GM18867 (cell line): ENCODE measurements around the gene ST3GAL5.
A peak's percentile ranks its signal among the peaks of the same experiment; 100 is the strongest.
"Not testable (repeated sequence)": the region's sequence is repeated elsewhere in the genome, so short reads cannot be mapped to it uniquely, and the experiment has no call there.

ENCODE experiments used
- ATAC-seq: cut with Tn5 transposase; IDR thresholded peaks from one replicate; pipeline ENCODE4 v1.9.1; 2021; ENCODE audit warnings: mild to moderate bottlenecking, moderate library complexity; ENCODE audit not compliant: unreplicated experiment

The ST3GAL5 gene

GRCh38 chr2:85888684-85889626 lies at the start of gene ST3GAL5:
ST3GAL5 (minus strand) TSS chr2:85888990; CDS start chr2:85888905, 85 bp downstream.
- peak; percentile 86 for ATAC-seq

- ATAC-seq: no peak
These were observed 49.7 kb upstream of the ST3GAL5 start for GRCh38 chr2:85938456-85938855.

- no peak for ATAC-seq
These were observed 48.3 kb upstream of the ST3GAL5 start for GRCh38 chr2:85937069-85937439.

DNA sequence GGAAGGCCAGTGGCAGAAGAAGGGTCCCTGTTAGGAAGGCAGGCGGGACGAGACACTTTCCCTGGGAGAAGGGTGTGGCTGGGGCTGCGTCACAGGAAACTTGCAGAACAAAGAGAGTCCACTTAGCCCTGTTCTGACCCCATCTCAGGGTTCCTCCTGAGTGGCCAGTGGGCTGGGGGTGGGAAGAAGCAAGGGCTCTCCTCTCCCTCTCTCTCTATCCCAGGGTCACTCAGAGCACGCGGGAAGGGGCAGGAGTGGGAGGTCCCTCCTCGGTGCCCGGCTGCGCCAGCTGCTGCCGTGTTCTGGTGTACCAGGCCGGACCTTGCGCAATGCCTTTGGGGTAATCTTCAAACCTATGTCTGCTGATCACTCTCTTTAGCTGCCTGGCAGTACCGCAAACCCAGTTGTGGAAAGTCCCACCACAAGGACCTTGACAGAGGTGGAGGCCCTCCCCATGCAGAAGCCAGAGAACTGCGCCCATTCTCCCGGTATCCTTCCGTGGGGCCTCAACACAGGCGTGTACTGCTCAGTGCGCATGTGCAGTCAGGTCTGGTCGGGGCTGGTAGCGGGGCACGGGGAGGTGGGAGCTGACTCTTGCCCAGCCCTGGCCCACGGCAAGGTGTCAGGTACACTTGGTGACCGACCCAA lies 47.8 kb upstream of the ST3GAL5 start:
- ATAC-seq: no peak

DNA sequence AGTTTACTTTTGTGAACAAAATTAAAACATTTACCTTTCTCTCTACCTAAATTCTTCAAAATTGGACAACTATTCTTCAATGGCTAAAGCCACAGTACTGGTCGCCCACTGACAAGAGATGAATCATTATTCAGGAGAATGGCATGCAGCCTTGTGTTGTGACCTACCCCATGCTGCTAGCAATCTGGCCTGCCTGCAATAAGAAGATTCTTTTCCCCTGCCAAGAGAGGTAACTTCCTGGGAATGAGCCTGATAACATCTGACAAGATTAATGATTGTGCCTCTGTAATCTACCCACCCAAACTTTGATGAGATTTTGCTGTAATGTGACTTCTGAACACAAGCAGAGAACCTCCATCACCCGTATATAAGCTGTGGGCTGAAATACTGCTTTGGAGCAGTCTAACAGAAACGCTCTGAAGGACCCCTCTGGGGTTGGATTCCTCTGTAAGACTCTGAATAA lies 47.0 kb upstream of the ST3GAL5 start:
- no peak for ATAC-seq

DNA sequence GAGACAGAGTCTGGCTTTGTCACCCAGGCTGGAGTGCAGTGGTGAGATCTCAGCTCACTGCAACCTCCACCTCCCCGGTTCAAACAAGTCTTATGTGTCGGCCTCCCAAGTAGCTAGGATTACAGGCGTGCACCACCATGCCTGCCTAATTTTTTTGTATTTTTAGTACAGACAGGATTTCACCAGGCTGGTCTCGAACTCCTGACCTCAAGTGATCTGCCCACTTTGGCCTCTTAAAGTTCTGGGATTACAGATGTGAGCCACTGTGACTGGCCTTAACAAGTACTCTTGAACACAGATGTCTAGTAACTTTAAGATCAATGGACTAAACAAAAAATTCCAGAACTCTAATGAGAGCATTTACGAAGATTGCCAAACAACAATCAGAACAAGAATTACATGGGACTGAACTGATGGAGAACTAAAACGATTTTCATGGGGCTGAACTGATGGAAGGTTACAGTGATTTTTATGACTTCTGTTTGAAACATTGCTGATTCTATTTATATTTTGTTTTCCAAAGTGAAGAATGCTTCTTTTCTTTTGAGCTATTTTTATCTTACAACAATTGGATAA lies 46.5 kb upstream of the ST3GAL5 start:
- ATAC-seq: no peak

DNA sequence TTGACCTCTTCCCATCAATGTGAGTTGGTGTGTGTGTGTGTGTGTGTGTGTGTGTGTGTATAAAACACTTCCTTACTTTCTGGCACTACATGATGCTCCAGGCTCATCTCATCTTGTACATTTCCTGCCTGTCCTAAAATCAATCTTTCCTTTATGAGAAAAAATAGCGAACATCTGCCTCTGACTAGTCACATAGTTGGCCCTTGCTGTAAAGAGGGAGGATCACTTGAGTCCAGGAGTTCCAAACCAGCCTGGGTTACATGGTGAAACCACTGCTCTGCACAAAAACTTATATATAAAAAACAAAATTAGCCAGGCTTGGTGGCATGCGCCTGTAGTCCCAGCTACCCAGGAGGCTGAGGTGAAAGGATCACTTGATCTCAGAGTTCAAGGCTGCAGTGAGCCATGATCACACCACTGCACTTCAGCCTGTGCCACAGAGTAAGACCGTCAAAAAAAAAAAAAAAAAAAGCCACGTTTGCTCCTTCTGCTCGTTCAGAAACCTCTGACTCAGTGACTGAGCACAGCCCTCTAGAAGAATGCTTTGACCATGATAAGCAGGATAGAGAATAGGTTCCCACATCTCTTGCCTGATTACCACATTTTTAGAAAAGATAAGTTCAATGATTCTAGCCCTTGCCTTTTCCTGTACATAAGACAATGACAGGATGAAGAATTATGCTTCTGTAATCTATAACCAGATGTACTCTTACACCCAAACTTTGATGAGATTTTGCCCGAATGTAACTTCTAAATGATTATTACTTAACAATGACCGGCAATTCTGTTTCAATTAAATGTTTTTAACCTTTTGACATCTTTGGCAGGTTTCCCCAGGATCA lies 45.2 kb upstream of the ST3GAL5 start:
- ATAC-seq: no peak

GRCh38 chr2:85931151-85931550 lies 42.4 kb upstream of the ST3GAL5 start:
- not testable (repeated sequence) for ATAC-seq

DNA sequence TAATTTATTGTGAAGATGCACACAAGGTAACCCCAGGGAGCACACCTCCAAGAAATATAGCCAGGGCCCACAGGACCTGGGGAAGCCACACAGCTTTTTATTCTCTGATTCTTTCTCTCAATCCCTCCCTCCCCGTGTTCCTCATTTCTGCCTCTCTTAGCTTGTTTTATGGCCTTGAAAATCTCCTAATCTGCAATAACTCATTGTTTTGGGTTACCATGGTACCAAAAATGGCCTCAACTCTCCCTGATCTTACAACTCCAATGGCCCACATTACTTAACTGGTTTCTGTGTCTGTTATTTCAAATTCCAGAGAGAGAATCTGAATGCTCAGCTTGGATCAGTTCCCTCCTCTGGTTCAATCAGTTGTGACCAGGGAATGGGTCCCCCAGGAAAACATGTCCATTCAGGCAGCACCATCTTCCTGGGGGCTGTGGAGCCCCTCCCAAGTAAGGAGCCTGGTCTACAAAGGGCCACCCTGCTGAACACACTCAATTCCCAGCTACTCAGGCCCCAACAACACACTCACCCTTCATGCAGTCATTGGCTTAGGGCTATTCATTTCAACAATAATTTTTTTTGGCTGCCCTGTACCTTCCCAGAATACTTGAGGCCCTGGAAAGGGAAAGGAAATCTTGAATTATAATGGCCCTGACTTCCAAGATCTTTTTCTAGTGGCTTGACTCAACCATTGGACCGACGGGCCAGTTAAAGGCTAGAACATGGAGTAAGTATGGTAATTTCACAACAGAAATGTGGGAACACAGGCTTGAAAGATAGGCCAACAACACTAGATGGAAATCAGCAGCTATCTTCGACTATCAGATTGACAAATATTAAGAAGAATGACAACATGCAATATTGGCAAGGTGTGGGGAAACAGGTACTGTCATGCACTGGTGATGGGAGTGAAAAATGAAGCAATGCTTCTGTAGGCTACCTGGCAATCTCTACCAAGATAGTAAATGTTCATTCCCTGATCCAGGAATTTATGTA lies 41.6 kb upstream of the ST3GAL5 start:
- no peak for ATAC-seq

GRCh38 chr2:85929096-85930050 lies 40.6 kb upstream of the ST3GAL5 start:
- ATAC-seq: no peak

- ATAC-seq: no peak
These were observed 38.3 kb upstream of the ST3GAL5 start for GRCh38 chr2:85926931-85927661.

DNA sequence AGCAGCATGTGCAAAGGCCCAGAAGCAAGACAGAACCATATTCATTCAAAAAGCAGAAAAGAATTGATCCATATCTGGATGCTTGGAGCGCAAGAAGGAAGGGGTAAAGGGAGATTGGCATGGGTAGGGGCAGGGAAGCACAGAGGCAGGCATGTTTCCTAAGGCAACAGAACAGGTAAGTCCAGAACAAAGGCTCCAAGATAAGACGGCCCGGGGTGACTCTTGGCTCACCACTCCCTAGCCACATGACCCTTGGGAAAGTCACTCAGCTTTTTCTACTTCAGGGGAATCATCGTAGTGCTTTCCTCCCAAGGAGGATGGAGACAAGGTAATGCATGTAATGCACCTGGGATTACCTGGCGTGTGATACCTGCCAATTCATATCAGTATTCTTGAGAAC lies 37.7 kb upstream of the ST3GAL5 start:
- no peak for ATAC-seq

DNA sequence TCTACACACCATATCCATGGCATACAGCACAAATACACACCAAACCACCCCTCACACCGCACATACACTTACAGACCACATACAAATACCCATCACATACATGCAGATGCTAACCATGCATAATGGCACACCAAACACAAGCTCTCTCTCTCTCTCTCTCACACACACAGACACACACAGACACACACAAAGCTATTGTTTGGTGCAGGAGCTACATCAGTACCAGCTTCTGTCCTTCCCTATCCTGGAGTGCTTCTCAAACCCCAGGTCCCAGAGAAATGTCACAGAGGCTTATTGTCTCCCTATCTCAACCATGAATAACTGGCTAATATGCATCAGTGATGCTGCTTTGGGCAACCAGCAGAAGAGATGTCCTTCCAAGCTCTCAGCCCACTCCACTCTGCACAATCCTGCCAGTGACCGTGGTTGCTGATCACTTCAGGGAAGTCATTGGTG lies 36.5 kb upstream of the ST3GAL5 start:
- ATAC-seq: no peak

DNA sequence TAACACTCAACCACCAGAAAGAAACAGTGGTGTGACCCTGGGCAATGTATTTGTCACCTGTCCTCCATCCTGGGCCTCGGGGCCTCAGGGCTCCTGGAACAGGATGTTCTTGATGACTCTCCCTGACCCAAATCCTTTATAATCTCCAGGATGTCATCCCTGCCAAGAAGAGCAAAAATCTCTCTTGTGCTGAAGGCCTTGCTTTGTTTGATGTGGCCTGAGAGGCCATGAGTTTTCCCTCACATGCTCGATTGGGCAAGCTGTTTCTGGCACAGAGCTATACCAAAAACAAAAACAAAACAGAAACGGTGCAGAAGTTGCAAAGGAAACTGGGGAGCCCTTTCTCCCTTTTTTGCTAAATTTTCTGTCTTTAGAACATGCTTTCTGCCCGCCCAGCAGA lies 35.7 kb upstream of the ST3GAL5 start:
- ATAC-seq: no peak

DNA sequence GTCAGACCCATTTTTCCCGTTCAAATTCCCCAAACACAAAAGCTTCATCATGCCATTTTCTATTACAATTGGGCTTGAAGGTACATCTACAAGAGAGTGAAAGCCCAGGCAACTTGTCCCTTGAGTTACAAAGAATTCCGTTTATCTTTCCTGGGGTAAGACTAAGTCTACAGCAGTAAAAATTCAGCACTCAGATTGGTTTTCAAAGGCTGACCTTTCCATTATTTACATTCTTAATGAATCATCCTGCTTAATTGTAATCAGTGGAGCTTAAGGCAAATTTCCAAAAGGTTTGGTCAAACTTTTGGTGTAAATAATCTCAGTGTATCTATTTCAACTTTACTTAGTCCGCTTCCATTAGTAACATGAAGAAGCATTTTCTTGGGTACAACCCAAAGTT lies 33.4 kb upstream of the ST3GAL5 start:
- no peak for ATAC-seq

- ATAC-seq: no peak
These were observed 32.9 kb upstream of the ST3GAL5 start for GRCh38 chr2:85921659-85922058.

GRCh38 chr2:85920810-85921545 lies 32.2 kb upstream of the ST3GAL5 start:
- no peak for ATAC-seq
